ENCODE results near the gene EXOC3.

- TF ChIP-seq POLR2A (IDR thresholded peaks at IDR 0.05; ENCODE audit: control extremely low read depth in 1 of 2, low read depth in 2 of 2, low read length in 2 of 2) (no peak), SIN3A (conservative IDR thresholded peaks at IDR 0.05 in 1 of 2, IDR thresholded peaks at IDR 0.05 in 1 of 2; ENCODE audit: low read depth in 1 of 2, low read length in 2 of 2) (no peak), JUN (IDR thresholded peaks at IDR 0.05; ENCODE audit: low read depth, low read length) (no peak), CTCF (IDR thresholded peaks at IDR 0.05; ENCODE audit: control extremely low read depth in 1 of 3, insufficient read depth in 1 of 3, low read depth in 1 of 3, low read length in 3 of 3) (no peak), BRCA1 (IDR thresholded peaks at IDR 0.05; ENCODE audit: low read depth, low read length) (no peak), EP300 (IDR thresholded peaks at IDR 0.05; ENCODE audit: borderline replicate concordance in 1 of 2, low read depth in 2 of 2, low read length in 2 of 2) (no peak), ATF3 (IDR thresholded peaks at IDR 0.05; ENCODE audit: insufficient read depth, low read depth, low read length) (no peak), KDM5A (IDR thresholded peaks at IDR 0.05; ENCODE audit: low read length) (no peak), EZH2 (IDR thresholded peaks at IDR 0.05; ENCODE audit: low read depth, low read length, severe bottlenecking) (no peak), GTF2F1 (IDR thresholded peaks at IDR 0.05; ENCODE audit: borderline replicate concordance, low read depth, low read length) (no peak), POLR2AphosphoS5 (IDR thresholded peaks at IDR 0.05; ENCODE audit: low read depth, low read length) (no peak)
These were observed 36.8 kb downstream of the EXOC3 start for GRCh38 chr5:479566-480319.
